CD14-positive monocyte (primary cell): ENCODE data around the gene SLC47A2. TPM values are rescaled to one million over a fixed set of nuclear protein-coding genes. Genes with fewer than 3 reads are reported as not detected.

Experiments used
- DNase-seq, 3 donors: peaks; one replicate each; pipeline ENCODE4 v3.0.0-alpha.2; 2011 to 2022
- H2AFZ ChIP-seq: 2 replicates; pipeline ENCODE4 v1.6.0; 2012; ENCODE audit warnings: mild to moderate bottlenecking, low read depth, low read length, inconsistent platforms; ENCODE audit not compliant: insufficient read depth, poor library complexity, severe bottlenecking
- H3K27ac ChIP-seq, 2 donors: 1 replicate in 1 of 2; 2 replicates in 1 of 2; pipeline ENCODE4 v1.5.1; 2012 to 2013; ENCODE audit warnings: low read length in 2 of 2, control low read depth in 1 of 2, inconsistent platforms in 1 of 2, low read depth in 1 of 2, mild to moderate bottlenecking in 1 of 2
- H3K27me3 ChIP-seq, 2 donors: one replicate each; pipeline versions ENCODE4 v1.6.0 to v1.6.1; 2011 to 2013; ENCODE audit warnings: low read length in 2 of 2; ENCODE audit not compliant: control insufficient read depth in 2 of 2, insufficient read depth in 2 of 2
- H3K36me3 ChIP-seq, 2 donors: replicated peaks in 1 of 2; 1 replicate in 1 of 2; 2 replicates in 1 of 2; pipeline versions ENCODE4 v1.5.1 to v1.6.1; 2012 to 2013; ENCODE audit warnings: low read length in 2 of 2, control low read depth in 1 of 2, inconsistent platforms in 1 of 2, mild to moderate bottlenecking in 1 of 2; ENCODE audit not compliant: insufficient read depth in 2 of 2, control insufficient read depth in 1 of 2
- H3K4me1 ChIP-seq, 2 donors: 1 replicate in 1 of 2; 2 replicates in 1 of 2; pipeline versions ENCODE4 v1.5.1 to v1.6.1; 2012 to 2013; ENCODE audit warnings: low read length in 2 of 2, control low read depth in 1 of 2, inconsistent platforms in 1 of 2, mild to moderate bottlenecking in 1 of 2, moderate library complexity in 1 of 2; ENCODE audit not compliant: insufficient read depth in 2 of 2, control insufficient read depth in 1 of 2
- H3K4me2 ChIP-seq: replicated peaks from 2 replicates; pipeline ENCODE3; 2012; ENCODE audit warnings: low read length, moderate library complexity, mild to moderate bottlenecking; ENCODE audit not compliant: poor library complexity, severe bottlenecking; ENCODE audit errors: extremely low read depth
- H3K4me3 ChIP-seq, 3 experiments: fragments of 200-600 bp in 1 of 3; sonication (generic) in 1 of 3; replicated peaks in 1 of 3; 1 replicate in 2 of 3; 2 replicates in 1 of 3; pipeline ENCODE4 v1.5.1; 2011 to 2013; ENCODE audit warnings: low read length in 3 of 3, mild to moderate bottlenecking in 3 of 3, control low read depth in 2 of 3, low read depth in 2 of 3, inconsistent platforms in 1 of 3, moderate library complexity in 1 of 3
- H3K79me2 ChIP-seq: 2 replicates; pipeline ENCODE4 v1.6.0; 2012; ENCODE audit warnings: mild to moderate bottlenecking, control low read depth, inconsistent platforms, low read length, moderate library complexity; ENCODE audit not compliant: insufficient read depth
- H3K9ac ChIP-seq: 2 replicates; pipeline ENCODE4 v1.6.0; 2017; ENCODE audit warnings: low read length, mild to moderate bottlenecking; ENCODE audit not compliant: insufficient read depth, poor library complexity, severe bottlenecking
- H3K9me3 ChIP-seq, 2 donors: replicated peaks in 1 of 2; 1 replicate in 1 of 2; 2 replicates in 1 of 2; pipeline versions ENCODE4 v1.5.1 to v1.6.1; 2012 to 2013; ENCODE audit warnings: low read length in 2 of 2, control low read depth in 1 of 2; ENCODE audit not compliant: control insufficient read depth in 1 of 2, insufficient read depth in 1 of 2
- H4K20me1 ChIP-seq: 2 replicates; pipeline ENCODE4 v1.6.0; 2012; ENCODE audit warnings: mild to moderate bottlenecking, low read length, control low read depth, moderate library complexity; ENCODE audit not compliant: insufficient read depth
- H3K27ac Mint-ChIP-seq, 7 donors: one replicate each; pipeline ENCODE4 v1.8.0; 2020; ENCODE audit warnings: mild to moderate bottlenecking in 7 of 7, mixed read lengths in 7 of 7, moderate library complexity in 6 of 7, inconsistent platforms in 2 of 7
- H3K27me3 Mint-ChIP-seq, 3 donors: one replicate each; pipeline ENCODE4 v1.8.0; 2021 to 2022; ENCODE audit warnings: low read depth in 3 of 3, mild to moderate bottlenecking in 3 of 3, mixed read lengths in 3 of 3, moderate library complexity in 3 of 3, inconsistent platforms in 1 of 3
- H3K36me3 Mint-ChIP-seq, 2 donors: one replicate each; pipeline ENCODE4 v1.8.0; 2020; ENCODE audit warnings: mixed read lengths in 2 of 2, inconsistent platforms in 1 of 2, mild to moderate bottlenecking in 1 of 2
- H3K4me1 Mint-ChIP-seq: one replicate; pipeline ENCODE4 v1.8.0; 2020; ENCODE audit warnings: mild to moderate bottlenecking, mixed read lengths
- H3K4me3 Mint-ChIP-seq, 2 donors: one replicate each; pipeline ENCODE4 v1.8.0; 2020; ENCODE audit warnings: mild to moderate bottlenecking in 2 of 2, mixed read lengths in 2 of 2, moderate library complexity in 1 of 2
- H3K9me3 Mint-ChIP-seq, 7 donors: one replicate each; pipeline ENCODE4 v1.8.0; 2020 to 2022; ENCODE audit warnings: mixed read lengths in 7 of 7, mild to moderate bottlenecking in 6 of 7, moderate library complexity in 6 of 7, inconsistent platforms in 2 of 7
- WGBS: methylation state at CpG from one replicate; pipeline ENCODE4 v1.1.5; 2013; ENCODE audit warnings: missing lambda C conversion rate; ENCODE audit not compliant: insufficient coverage; 5-methylcytosine and 5-hydroxymethylcytosine counted together
- intact Hi-C, 2 donors: fragments of 100-400 bp; cut with micrococcal nuclease; formaldehyde crosslinking; loops; one replicate each; pipeline versions ENCODE4 v1.15.0 to v1.15.1; 2023
- polyA plus RNA-seq, 3 donors: library from polyadenylated mRNA; depleted of rRNA in 1 of 3; unstranded in 2 of 3; stranded (reverse) in 1 of 3; fragments of 300-500 nt in 2 of 3; fragments of >200 nt in 1 of 3; fragmentation: Illumina TruSeq in 2 of 3; gene quantifications; 1 replicate in 2 of 3; 2 replicates in 1 of 3; pipeline ENCODE4 v1.2.3, GENCODE V29; 2012 to 2021
- TF ChIP-seq, protein P1 (sequence below): fragments of 200-600 bp; IDR thresholded peaks from one replicate; pipeline ENCODE4 v1.8.0; 2022; ENCODE audit warnings: antibody characterized with exemption, mild to moderate bottlenecking

Gene SLC47A2
- polyA plus RNA-seq, 3 donors: not detected

DNA sequence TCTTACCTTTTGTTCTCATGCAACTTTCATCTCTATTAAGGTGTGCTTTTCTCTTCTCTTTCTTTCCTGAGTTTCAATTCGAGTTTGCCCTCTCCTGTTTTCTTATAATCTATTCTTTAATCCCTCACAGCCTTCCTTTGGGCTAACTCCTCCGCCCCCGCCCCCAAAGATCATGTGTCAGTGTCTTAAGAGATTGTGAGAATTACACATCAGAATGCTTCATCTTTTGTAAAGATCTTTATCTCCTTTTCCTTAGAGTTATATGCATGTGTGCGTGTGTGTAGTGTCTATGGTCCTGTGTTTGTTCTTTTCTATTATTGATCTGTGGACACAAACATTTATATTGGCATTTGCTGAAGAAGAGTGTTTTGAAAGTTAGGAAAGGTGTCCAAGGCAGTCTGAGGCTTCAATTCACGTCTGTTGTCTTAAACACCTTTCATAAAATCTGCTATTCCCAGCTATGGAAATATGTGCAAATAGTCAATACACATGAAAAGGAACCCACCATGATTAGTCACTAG is 74.0 kb downstream of the SLC47A2 start:
- intact Hi-C loops: loop anchor here (10.0 kb wide), 2 partner anchors 82 to 278 kb away; partner anchors contain the start of gene B9D1 (in 2 of the 2)

DNA sequence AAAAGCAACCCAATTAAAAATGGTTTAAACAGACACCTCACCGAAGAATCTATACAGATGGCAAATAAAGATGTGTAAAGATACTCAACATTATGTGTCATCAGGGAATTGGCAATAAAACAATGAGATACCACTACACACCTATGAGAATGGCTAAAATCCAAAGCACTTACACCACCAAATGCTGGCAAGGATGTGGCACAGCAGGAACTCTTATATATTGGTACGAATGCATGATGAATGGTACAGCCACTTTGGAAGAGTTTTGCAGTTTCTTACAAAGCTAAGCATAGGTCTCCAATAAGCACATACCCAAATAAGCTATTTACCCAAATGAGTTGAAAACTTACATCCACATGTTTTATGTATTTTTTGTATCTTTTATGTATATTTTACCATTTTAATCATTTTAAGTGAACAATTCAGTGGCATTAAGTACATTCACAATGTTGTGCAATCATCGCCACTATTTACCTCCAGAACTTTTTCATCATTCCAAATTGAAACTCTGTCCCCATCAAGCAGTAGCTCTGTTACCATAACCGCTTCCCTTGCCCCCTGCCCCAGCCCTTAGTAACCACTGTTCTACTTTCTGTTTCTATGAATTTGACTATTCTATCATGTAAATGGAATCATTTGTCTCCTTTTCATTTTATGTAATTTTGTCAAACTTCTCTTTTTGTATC is 74.6 kb downstream of the SLC47A2 start:
- Histone ChIP-seq H3K27ac (no peak overlapping the region), H3K27me3 (no peaks in the 10 kb centered on the region), H3K9ac (no peak overlapping the region), H3K79me2 (no peaks in the 10 kb centered on the region), H3K4me2 (no peak overlapping the region), H3K4me1 (peaks cover 3 to 4% of the 10 kb centered on the region in 2 donors), H3K4me3 (no peak overlapping the region), H4K20me1 (no peaks in the 10 kb centered on the region), H3K36me3 (no peaks in the 10 kb centered on the region), H2AFZ (no peak overlapping the region), H3K9me3 (peaks cover 0 to 4% of the 10 kb centered on the region in 2 donors)
- intact Hi-C loops: loop anchor here (10.0 kb wide), 2 partner anchors 83 to 277 kb away; partner anchors contain the start of gene B9D1 (in 2 of the 2)
- TF ChIP-seq, protein P1, sequence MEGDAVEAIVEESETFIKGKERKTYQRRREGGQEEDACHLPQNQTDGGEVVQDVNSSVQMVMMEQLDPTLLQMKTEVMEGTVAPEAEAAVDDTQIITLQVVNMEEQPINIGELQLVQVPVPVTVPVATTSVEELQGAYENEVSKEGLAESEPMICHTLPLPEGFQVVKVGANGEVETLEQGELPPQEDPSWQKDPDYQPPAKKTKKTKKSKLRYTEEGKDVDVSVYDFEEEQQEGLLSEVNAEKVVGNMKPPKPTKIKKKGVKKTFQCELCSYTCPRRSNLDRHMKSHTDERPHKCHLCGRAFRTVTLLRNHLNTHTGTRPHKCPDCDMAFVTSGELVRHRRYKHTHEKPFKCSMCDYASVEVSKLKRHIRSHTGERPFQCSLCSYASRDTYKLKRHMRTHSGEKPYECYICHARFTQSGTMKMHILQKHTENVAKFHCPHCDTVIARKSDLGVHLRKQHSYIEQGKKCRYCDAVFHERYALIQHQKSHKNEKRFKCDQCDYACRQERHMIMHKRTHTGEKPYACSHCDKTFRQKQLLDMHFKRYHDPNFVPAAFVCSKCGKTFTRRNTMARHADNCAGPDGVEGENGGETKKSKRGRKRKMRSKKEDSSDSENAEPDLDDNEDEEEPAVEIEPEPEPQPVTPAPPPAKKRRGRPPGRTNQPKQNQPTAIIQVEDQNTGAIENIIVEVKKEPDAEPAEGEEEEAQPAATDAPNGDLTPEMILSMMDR: no peak
- 22% methylated on average over 1 of the region's 4 CpGs for WGBS
- H3K9me3 Mint-ChIP-seq: peaks cover 0 to 12% (median 8%) of the 10 kb centered on the region in 7 donors
- peaks cover 0 to 2% (median 1%) of the 10 kb centered on the region in 3 donors for H3K27me3 Mint-ChIP-seq
- peaks cover 13% of the 10 kb centered on the region for H3K4me1 Mint-ChIP-seq
- no peaks in the 10 kb centered on the region for H3K36me3 Mint-ChIP-seq
- H3K4me3 Mint-ChIP-seq: no peak overlapping the region
- no peak for DNase-seq
- no peak overlapping the region for H3K27ac Mint-ChIP-seq

More for the DNA sequence above, 74.0 kb downstream of the SLC47A2 start:
- TF ChIP-seq, protein P1: no peak
- H3K9ac ChIP-seq: no peak overlapping the region
- peaks cover 0 to 4% of the 10 kb centered on the region in 2 donors for H3K9me3 ChIP-seq
- WGBS: no CpG with 5 or more reads among the region's 5 CpGs
- H3K4me3 ChIP-seq: no peak overlapping the region
- no peaks in the 10 kb centered on the region for H4K20me1 ChIP-seq
- no peaks in the 10 kb centered on the region for H3K36me3 ChIP-seq
- H3K27ac ChIP-seq: no peak overlapping the region
- Mint-ChIP-seq H3K9me3 (peaks cover 0 to 12% (median 8%) of the 10 kb centered on the region in 7 donors), H3K27ac (no peak overlapping the region), H3K36me3 (no peaks in the 10 kb centered on the region), H3K4me3 (no peak overlapping the region), H3K4me1 (peaks cover 19% of the 10 kb centered on the region), H3K27me3 (peaks cover 0 to 2% (median 1%) of the 10 kb centered on the region in 3 donors)
- no peaks in the 10 kb centered on the region for H3K27me3 ChIP-seq
- no peak overlapping the region for H2AFZ ChIP-seq
- H3K79me2 ChIP-seq: no peaks in the 10 kb centered on the region
- H3K4me1 ChIP-seq: peaks cover 9 to 10% of the 10 kb centered on the region in 2 donors
- no peak for DNase-seq
- no peak overlapping the region for H3K4me2 ChIP-seq
